GM18511 (cell line): Measurements from ENCODE around the gene CD200R1.
A peak's percentile ranks its signal among the peaks of the same experiment; 100 is the strongest.

Experiments
- ATAC-seq: cut with Tn5 transposase; IDR thresholded peaks from one replicate; pipeline ENCODE4 v1.9.1; 2021; ENCODE audit warnings: mild to moderate bottlenecking, moderate library complexity; ENCODE audit not compliant: unreplicated experiment

Gene CD200R1

DNA sequence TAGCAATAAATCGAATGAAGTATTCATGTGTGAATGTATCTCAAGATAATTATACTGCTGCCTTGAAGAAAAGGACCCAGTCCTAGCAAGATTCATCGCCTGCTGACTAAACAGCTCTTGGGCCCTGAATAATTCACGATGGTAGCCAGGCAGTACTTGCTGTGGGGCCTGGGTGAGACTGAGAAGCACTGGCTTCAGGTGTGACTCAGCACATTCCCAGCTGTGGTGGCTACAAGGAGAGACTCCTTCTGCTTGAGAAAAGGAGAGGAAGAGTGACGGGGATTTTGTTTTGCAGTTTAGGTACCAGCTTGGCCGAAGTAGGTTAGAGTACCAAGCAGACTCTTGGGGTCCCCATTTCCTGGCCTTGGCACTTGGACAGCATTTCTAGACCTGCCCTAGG, 80.6 kb downstream of the CD200R1 start:
- no peak for ATAC-seq

DNA sequence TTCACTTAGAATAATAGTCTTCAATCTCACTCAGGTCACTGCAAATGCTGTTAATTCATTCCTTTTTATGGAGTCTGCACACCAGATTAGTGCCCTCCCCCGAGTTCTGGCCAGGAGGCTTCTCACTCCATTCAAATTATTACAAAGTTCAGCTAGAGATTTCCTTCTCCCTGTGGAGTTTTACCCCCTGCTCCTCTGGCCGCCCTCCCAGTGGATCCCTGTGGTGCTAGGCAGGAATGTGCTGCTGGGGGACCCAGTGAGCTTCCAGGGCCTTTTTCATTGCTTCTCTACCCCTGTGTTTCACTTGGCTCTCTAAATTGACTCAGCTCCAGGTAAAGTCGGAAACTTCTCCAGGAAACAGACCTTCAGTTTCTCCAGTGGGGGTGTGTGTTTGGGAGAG, 85.5 kb downstream of the CD200R1 start:
- ATAC-seq = no peak

DNA sequence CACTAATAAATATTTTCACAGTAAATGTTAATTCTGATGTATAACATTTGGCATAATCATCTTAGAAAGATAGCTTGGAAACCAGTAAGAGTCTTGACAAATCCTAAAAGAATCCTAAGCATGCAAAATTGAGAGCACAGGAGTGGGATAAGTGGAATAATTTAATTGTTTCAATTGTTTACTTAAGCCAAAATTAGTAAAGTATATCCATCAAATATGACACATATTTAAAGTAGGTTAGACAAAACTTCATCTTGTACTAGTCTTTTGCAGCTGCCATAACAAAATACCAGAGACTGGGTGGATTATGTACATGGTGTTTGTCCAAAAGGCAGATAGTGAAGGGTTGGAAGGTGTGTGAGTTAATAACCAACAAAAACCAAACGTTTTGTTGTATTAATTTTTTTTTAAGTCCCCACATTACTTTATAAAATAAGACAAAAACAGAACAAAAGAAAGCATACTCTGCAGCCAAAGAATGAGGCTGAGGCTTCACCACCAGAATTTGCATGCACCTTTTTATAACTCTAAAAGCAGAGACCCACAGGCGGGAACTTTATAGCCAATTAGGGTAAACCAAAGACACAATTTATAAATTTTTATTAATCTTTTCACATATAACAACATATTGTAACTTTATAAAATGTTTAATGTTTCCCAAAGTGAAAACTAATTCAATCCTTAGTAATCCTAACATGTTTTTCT, 86.4 kb downstream of the CD200R1 start:
- ATAC-seq = no peak

DNA sequence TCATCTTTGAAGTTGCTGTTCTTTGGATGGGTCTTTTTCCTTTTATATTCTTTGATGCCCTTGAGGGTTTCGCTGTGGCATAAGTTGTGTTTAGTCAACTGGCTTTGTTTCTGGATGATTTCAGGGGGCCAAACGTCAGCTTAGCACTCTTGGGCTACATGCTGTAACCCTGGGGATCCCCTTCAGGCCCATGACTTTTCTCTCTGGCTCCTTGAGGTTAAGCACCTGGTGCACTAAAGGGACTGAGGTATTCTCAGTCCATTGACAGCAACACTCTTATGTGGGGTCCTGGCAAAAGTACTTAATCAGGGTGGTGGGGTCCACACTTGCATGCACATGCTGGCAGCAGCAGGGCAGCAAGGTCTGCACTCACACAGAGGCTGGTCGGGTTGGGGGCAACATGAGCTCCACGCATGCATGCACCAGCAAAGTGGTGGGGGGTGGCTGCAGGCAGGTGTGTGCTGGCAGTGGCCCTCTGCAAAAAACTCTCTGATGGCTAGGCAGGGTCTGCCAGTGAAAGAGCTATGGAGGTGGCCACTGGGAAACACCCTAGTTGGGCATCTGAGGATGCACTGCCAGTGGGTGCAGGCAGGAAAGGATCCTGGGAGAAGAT, 90.1 kb downstream of the CD200R1 start:
- ATAC-seq = no peak

DNA sequence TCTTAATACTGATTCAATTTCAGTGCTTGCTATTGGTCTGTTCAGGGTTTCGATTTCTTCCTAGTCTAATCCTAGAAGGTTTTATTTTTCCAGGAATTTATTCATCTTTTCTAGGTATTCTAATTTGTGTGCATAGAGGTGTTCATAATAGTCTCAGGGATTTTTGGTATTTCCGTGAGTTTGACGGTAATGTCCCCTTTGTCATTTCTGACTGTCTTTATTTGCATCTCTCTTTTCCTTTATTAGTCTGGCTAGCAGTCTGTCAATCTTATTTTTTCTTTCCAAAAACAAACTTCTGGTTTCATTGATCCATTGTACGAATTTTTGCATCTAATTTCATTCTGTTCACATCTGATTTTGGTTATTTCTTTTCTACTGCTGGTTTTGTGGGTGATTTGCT, 93.0 kb downstream of the CD200R1 start:
- ATAC-seq = no peak

DNA sequence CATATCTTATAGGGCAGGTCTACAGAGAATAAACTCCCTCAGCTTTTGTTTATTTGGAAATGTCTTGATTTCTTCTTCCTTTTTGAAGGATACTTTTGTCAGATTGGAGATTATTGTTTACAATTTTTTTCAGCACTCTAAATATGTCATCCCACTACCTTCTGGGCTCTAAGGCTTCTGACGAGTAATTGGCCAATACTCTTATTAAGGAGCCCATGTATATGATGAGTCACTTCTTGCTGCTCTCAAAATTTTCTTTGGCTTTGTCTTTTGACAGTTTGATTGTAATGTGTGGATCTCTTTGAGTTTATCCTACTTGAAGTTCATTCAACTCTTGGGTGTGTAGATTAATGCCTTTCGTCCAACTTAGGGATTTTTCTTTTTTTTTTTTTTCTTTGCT, 99.3 kb downstream of the CD200R1 start:
- ATAC-seq = no peak

DNA sequence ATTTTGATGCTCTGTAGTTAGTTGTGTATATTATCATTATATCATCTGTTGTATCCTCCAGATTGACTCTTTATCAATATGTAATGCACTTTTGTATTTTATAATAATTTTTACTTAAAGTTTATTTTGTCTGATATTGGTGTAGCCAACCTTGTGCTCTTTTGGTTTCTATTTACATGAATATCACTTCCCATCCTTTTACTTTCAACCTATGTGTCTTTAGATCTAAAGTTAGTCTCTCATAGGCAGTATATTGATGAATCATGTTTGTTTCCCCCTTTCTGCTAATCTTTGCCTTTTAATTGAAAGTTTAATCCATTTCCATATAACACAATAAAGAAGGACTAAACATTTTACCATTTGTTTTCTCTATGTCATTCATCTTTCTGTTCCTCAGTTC, 100.2 kb downstream of the CD200R1 start:
- peak; percentile 62 for ATAC-seq

DNA sequence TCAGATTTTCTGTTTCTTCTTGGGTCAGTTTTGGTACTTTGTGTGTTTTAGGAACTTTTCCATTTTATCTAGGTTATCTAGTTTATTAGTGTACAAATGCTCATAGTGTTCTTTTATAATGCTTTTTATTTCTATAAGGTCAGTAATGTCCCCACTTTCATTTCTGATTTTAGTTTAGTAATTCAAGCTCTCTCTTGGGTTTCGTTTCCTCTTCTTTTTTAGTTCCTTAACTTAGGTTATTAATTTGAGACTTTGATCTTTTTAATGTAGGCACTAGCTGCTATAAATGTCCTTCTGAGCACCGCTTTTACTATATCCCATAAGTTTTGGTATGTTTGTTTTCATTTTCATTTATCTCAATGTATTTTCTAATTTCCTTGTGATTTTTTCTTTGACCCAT, 101.3 kb downstream of the CD200R1 start:
- peak; percentile 80 for ATAC-seq

DNA sequence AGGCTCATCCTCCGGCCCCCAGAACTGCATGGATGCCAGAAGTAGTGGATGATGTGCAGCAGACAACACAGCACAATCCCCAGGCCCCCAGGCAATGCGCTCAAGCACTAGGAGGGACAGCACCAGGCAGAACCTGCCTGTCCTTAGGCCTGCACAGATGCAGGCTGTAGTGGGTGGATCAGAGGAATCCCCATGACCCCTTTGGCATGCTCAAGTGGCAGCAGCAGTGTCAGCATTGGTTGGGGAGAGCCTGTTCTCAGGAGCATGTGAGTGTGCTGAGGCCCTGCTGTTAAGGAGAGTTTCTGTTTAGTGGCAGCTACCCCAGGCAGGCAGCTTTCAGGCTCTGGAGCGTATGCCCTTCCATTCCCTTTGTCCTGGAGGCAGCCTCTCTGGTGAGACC, 103.2 kb downstream of the CD200R1 start:
- no peak for ATAC-seq
